AG10803 (cell line): ENCODE results near the gene PTPN13.

Experiments used
- DNase-seq: peaks from one replicate; pipeline ENCODE4 v3.0.0; 2010; ENCODE audit warnings: low read depth
- H3K4me3 ChIP-seq: 2 replicates; pipeline ENCODE4 v1.5.1; 2011; ENCODE audit warnings: mild to moderate bottlenecking, low read length, control low read depth
- TF ChIP-seq, protein P1 (sequence below): conservative IDR thresholded peaks from 2 replicates; pipeline ENCODE4 v1.5.1; 2011; ENCODE audit warnings: mild to moderate bottlenecking, low read length, control low read depth, inconsistent platforms

Gene PTPN13

DNA sequence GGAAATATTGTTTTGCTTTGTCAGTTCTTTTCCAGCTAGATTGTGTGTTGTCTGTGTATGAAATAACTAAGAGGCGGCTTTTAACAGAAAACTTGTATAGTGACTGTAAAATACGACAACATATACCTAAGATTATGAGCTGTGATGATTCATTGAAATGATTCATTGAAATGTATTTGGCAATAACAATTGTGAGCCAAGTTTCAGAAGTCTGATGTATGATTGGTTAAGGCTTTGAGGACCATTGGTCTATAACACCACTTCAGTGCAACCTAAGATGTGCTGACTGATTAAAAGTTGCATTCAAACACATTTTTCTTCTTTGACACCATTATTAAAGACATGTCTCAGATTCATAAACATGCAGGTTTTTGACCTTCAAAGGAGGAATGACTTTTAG, 76.6 kb downstream of the PTPN13 start:
- TF ChIP-seq, protein P1, sequence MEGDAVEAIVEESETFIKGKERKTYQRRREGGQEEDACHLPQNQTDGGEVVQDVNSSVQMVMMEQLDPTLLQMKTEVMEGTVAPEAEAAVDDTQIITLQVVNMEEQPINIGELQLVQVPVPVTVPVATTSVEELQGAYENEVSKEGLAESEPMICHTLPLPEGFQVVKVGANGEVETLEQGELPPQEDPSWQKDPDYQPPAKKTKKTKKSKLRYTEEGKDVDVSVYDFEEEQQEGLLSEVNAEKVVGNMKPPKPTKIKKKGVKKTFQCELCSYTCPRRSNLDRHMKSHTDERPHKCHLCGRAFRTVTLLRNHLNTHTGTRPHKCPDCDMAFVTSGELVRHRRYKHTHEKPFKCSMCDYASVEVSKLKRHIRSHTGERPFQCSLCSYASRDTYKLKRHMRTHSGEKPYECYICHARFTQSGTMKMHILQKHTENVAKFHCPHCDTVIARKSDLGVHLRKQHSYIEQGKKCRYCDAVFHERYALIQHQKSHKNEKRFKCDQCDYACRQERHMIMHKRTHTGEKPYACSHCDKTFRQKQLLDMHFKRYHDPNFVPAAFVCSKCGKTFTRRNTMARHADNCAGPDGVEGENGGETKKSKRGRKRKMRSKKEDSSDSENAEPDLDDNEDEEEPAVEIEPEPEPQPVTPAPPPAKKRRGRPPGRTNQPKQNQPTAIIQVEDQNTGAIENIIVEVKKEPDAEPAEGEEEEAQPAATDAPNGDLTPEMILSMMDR, result no peak
- DNase-seq, result peak; percentile 53

GRCh38 chr4:86675548-86675947, 81.4 kb downstream of the PTPN13 start:
- no peak overlapping the region for H3K4me3 ChIP-seq
- TF ChIP-seq, protein P1, result no peak
- DNase-seq, result no peak

More for the DNA sequence above, 76.6 kb downstream of the PTPN13 start:
- no peak overlapping the region for H3K4me3 ChIP-seq

DNA sequence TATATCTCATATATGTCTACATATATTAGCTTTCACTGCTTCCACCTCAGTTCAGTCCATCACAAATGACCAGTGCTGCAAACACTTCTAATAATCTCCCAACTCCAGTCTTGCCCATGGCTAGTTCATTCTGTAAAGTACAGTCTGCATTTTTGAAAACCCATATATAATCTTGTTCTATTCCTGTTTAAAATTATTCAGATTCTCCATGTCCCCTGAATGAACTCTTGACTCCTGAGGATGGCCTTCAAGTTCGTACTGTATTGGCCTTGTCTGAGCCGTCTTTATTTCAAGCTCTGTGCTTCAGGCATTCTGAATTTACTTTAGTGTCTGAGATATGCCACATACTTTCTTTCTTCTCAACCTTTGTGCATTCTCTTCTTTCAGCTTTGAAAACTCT, 84.7 kb downstream of the PTPN13 start:
- no peak for DNase-seq
- H3K4me3 ChIP-seq, result no peak overlapping the region
- TF ChIP-seq, protein P1, result no peak

DNA sequence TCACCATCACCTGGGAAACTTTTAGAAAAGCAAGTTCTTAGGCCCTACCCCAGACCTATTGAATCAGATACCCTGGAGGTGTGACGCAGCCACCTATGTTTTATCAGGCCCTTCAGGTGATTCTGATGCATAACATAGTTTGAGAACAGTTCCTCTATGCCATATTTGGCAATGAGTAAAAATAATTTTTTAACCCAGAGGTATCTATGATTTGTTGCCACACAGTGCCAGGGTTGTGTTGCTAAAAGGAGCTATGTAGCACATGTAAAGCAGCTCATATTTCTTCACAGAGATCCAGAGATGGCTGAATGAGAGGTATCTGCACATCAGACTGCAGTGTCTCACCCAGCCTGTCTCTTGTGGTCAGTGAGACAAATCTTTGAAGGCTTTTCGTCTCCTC, 85.3 kb downstream of the PTPN13 start:
- H3K4me3 ChIP-seq, result no peak overlapping the region
- TF ChIP-seq, protein P1, result no peak
- DNase-seq, result no peak

- no peak overlapping the region for H3K4me3 ChIP-seq
- TF ChIP-seq, protein P1, result no peak
- DNase-seq, result no peak
These were observed 89.1 kb downstream of the PTPN13 start for GRCh38 chr4:86683167-86683566.

GRCh38 chr4:86683983-86684382, 89.9 kb downstream of the PTPN13 start:
- DNase-seq, result no peak
- TF ChIP-seq, protein P1, result no peak
- H3K4me3 ChIP-seq, result no peak overlapping the region

- H3K4me3 ChIP-seq, result no peak overlapping the region
- peak; percentile 65 for DNase-seq
- TF ChIP-seq, protein P1, result no peak
These were observed 91.3 kb downstream of the PTPN13 start for GRCh38 chr4:86685401-86685800.
